ENCODE data around the gene ZNF511. TPM values are rescaled to one million over a fixed set of nuclear protein-coding genes. Genes with fewer than 3 reads are reported as not detected.

The ZNF511 gene
- total RNA-seq, 3 donors from 2014 or later, result 27.4 to 33.2 (median 32.1) TPM

DNA sequence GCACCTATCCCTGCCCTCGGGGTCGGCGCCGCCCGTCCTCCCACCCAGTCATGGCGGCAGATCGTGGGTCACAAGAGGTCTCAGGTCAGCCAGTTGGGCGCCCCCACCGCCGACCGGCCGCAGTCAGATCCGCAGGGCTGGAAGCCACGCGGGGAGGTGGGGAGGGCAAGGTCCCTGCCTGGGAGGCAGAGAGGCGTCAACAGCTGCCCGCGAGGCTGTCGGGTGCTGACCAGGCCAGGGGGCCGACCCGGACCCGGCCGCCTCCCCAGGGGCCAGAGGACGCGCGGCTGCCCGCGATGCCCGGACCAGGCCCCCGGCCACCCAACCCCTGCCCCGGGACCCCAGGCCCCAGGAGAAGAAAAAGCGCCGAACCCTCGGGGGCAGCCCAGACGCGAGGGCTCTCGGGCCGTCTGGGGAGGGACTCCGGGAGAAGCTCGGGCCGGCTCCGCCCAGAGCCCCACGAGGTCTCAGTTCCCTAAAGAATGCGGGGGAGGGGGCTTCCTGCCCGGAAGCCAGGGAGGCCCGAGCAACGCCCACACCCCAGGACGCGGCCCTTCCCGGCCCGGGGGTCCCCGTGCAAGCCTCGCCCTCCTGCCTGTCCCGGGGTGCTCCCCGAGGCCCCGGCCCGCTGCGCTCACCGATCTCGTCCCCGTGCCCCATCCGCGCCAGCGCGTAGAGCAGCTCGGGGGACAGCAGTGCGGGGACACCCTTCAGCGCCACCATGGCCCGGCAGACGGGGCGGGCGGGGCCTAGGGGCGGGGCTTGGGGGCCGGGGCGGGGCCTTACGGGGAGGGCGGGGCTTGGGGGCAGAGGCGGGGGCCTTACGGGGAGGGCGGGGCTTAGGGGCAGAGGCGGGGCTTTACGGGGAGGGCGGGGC, 48.8 kb downstream of the ZNF511 start, which contains the start of gene FUOM:
FUOM (minus strand) TSS at position 735 of the 877 bp plus-strand sequence; CDS start at position 723, 12 bp downstream.
- Histone ChIP-seq H3K36me3 (no peaks in the 10 kb centered on the region), H3K27ac (peak within 1 kb of the TSS; percentile 57 to 79), H3K4me1 (peaks cover 0 to 4% of the 10 kb centered on the region in 2 donors), H3K4me3 (peak within 1 kb of the TSS; percentile 67 to 76 (median 72)), H3K9me3 (no peaks in the 10 kb centered on the region), H3K27me3 (no peaks in the 10 kb centered on the region)
- DNase-seq (ENCODE audit: low spot score in 2 of 2), result no peak
- intact Hi-C loops (cut with DNase I; ENCODE audit: low total_unique reads), result loop anchor here (2.0 kb wide), 1 partner anchor 21 kb away; the partner anchor contains the start of gene PAOX
- no peak for TF ChIP-seq POLR2A (IDR thresholded peaks at IDR 0.05)
- TF ChIP-seq POLR2AphosphoS5 (IDR thresholded peaks at IDR 0.05), result no peak
- TF ChIP-seq, protein P1, sequence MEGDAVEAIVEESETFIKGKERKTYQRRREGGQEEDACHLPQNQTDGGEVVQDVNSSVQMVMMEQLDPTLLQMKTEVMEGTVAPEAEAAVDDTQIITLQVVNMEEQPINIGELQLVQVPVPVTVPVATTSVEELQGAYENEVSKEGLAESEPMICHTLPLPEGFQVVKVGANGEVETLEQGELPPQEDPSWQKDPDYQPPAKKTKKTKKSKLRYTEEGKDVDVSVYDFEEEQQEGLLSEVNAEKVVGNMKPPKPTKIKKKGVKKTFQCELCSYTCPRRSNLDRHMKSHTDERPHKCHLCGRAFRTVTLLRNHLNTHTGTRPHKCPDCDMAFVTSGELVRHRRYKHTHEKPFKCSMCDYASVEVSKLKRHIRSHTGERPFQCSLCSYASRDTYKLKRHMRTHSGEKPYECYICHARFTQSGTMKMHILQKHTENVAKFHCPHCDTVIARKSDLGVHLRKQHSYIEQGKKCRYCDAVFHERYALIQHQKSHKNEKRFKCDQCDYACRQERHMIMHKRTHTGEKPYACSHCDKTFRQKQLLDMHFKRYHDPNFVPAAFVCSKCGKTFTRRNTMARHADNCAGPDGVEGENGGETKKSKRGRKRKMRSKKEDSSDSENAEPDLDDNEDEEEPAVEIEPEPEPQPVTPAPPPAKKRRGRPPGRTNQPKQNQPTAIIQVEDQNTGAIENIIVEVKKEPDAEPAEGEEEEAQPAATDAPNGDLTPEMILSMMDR (IDR thresholded peaks at IDR 0.05), result no peak

DNA sequence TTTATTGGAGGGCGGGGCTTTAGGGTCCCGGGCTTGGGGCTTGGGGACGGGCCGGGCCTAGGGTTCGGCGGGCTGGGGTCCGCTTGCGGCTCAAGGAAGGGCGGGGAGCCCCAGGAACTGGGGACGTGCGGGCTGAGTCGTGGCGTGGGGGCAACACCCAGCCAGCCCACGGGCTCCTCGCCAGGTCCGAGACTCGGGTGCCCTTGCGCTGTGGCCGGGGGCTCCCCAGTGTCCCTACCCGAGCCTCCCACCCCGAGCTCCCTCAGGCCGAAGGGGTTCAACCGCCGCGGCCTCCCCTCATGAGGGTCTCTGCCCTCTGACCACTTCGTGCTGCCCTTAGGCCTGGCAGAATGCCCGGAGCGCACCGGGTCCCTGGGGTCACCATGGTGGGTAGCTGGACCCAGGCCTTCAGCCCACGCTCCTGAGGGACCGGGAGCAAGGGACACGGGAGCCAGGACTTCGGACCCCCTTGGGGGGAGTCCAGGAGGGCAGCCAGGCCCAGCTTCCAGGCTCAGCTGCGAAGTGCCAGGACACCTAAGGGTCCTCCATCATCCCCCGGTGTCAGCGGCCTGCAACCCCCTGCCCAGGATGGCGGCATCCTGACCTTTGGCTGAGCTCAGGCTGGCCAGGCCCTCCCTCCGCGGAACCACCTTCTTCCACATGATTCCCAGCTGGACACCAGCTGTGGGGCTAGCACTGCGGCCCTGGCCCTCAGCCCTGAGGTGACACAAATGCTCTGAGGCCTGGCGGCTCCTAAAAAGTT, 49.6 kb downstream of the ZNF511 start:
- no peak for TF ChIP-seq POLR2A (IDR thresholded peaks at IDR 0.05)
- TF ChIP-seq, protein P1 (IDR thresholded peaks at IDR 0.05), result no peak
- TF ChIP-seq POLR2AphosphoS5 (IDR thresholded peaks at IDR 0.05), result no peak
- peaks cover 0 to 4% of the 10 kb centered on the region in 2 donors for H3K4me1 ChIP-seq
- H3K36me3 ChIP-seq, result no peaks in the 10 kb centered on the region
- intact Hi-C loops (cut with DNase I; ENCODE audit: low total_unique reads), result no loop called here
- H3K4me3 ChIP-seq, result peak overlapping the region; percentile 67 to 76 (median 72)
- no peaks in the 10 kb centered on the region for H3K27me3 ChIP-seq
- DNase-seq (ENCODE audit: low spot score in 2 of 2), result no peak
- H3K9me3 ChIP-seq, result no peaks in the 10 kb centered on the region
- peak overlapping the region; percentile 17 to 79 for H3K27ac ChIP-seq

DNA sequence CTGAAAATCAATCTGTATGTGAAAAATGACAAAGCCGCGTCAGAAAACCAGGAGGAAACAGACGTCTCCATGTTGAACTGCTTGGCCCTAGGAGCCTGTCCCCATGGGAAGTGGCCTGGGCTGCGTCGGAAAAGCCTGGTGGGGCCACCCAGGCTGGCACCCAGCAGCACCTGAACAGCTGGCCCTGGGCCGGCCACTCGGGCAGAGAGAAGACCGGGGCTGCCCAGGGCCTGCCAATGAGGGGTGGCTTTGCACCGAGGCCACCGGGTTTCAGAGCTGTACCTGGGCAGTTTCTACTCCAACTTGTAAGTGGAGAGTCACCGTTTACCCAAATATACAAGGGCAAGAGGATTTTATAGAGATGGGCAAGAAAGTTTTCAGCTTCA, 50.2 kb downstream of the ZNF511 start:
- TF ChIP-seq, protein P1 (IDR thresholded peaks at IDR 0.05), result no peak
- TF ChIP-seq POLR2AphosphoS5 (IDR thresholded peaks at IDR 0.05) (no peak), POLR2A (IDR thresholded peaks at IDR 0.05) (no peak)
- DNase-seq (ENCODE audit: low spot score in 2 of 2), result no peak
- Histone ChIP-seq H3K4me1 (peaks cover 0 to 4% of the 10 kb centered on the region in 2 donors), H3K4me3 (no peak overlapping the region), H3K27me3 (no peaks in the 10 kb centered on the region), H3K27ac (peak overlapping the region in 1 of 2 donors; percentile 79), H3K9me3 (no peaks in the 10 kb centered on the region), H3K36me3 (no peaks in the 10 kb centered on the region)
- intact Hi-C loops (cut with DNase I; ENCODE audit: low total_unique reads), result no loop called here

DNA sequence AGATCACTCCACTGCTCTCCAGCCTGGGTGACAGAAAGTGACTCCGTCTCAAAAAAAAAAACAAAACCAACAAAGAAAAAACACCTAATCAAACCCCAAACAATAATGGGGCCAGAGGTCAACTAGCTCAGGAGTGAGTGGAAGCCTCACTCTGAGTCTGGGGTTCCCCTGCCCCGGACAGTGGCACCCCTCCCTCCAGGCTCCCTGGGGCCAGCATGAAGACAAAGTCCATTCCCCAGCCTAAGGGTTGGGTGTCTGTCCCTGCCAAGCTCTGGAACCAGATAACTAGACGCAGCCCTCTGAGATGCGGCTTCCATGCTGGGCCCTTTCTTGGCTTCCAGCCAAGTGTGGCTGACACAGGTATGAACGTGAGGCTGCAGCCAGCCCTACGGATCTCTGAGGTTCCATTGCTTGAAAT, 50.8 kb downstream of the ZNF511 start:
- Histone ChIP-seq H3K4me1 (peaks cover 0 to 4% of the 10 kb centered on the region in 2 donors), H3K27ac (no peak overlapping the region), H3K36me3 (no peaks in the 10 kb centered on the region), H3K4me3 (no peak overlapping the region), H3K9me3 (no peaks in the 10 kb centered on the region), H3K27me3 (no peaks in the 10 kb centered on the region)
- intact Hi-C loops (cut with DNase I; ENCODE audit: low total_unique reads), result no loop called here
- no peak for DNase-seq (ENCODE audit: low spot score in 2 of 2)
- TF ChIP-seq, protein P1 (IDR thresholded peaks at IDR 0.05), result no peak
- TF ChIP-seq POLR2A (IDR thresholded peaks at IDR 0.05) (no peak), POLR2AphosphoS5 (IDR thresholded peaks at IDR 0.05) (no peak)
